Measurements from ENCODE around the gene FIGNL2.

DNA sequence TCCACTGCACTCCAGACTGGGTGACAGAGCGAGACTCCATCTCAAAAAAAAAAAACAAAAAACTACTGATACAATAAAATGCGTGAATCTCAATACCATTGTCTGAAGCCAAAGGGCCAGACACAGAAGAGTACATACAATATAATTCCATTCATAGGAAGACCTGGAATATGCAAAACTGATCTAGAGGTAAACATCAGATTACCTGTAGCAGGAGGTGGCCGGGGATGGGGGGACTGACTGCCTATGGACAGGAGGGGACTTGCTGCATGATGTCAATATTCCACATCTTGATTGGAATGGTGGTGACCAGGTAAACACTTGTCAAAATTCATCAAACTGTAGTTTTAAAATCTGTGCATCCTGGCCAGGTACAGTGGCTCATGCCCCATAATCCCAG, 12.5 kb upstream of the FIGNL2 start:
- TF ChIP-seq, protein P1, sequence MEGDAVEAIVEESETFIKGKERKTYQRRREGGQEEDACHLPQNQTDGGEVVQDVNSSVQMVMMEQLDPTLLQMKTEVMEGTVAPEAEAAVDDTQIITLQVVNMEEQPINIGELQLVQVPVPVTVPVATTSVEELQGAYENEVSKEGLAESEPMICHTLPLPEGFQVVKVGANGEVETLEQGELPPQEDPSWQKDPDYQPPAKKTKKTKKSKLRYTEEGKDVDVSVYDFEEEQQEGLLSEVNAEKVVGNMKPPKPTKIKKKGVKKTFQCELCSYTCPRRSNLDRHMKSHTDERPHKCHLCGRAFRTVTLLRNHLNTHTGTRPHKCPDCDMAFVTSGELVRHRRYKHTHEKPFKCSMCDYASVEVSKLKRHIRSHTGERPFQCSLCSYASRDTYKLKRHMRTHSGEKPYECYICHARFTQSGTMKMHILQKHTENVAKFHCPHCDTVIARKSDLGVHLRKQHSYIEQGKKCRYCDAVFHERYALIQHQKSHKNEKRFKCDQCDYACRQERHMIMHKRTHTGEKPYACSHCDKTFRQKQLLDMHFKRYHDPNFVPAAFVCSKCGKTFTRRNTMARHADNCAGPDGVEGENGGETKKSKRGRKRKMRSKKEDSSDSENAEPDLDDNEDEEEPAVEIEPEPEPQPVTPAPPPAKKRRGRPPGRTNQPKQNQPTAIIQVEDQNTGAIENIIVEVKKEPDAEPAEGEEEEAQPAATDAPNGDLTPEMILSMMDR (IDR thresholded peaks at IDR 0.05 in 8 of 11, conservative IDR thresholded peaks at IDR 0.05 in 3 of 11), result no peak
- TF ChIP-seq POLR2AphosphoS5 (IDR thresholded peaks at IDR 0.05) (no peak), POLR2A (IDR thresholded peaks at IDR 0.05) (no peak)

All from spleen (tissue), 7 donors.